Measurements from ENCODE around the gene C4B.

Gene C4B

GRCh38 chr6:32079566-32080290 lies 65.1 kb downstream of the C4B start:
- no peaks in the 10 kb centered on the region; the same call in 1 of the 2 replicates for H3K36me3 ChIP-seq
- H3K4me3 ChIP-seq: no peak overlapping the region
- no peaks in the 10 kb centered on the region for H3K4me1 ChIP-seq
- H3K9ac ChIP-seq: no peak overlapping the region
- TF ChIP-seq Cebpa-rat (IDR thresholded peaks at IDR 0.05): no peak
- no peak overlapping the region for H3K4me2 ChIP-seq
- H3K9me3 ChIP-seq: no peaks in the 10 kb centered on the region
- H3K27ac ChIP-seq: no peak overlapping the region
- H4K20me1 ChIP-seq: no peaks in the 10 kb centered on the region
- H3K27me3 ChIP-seq: no peaks in the 10 kb centered on the region

DNA sequence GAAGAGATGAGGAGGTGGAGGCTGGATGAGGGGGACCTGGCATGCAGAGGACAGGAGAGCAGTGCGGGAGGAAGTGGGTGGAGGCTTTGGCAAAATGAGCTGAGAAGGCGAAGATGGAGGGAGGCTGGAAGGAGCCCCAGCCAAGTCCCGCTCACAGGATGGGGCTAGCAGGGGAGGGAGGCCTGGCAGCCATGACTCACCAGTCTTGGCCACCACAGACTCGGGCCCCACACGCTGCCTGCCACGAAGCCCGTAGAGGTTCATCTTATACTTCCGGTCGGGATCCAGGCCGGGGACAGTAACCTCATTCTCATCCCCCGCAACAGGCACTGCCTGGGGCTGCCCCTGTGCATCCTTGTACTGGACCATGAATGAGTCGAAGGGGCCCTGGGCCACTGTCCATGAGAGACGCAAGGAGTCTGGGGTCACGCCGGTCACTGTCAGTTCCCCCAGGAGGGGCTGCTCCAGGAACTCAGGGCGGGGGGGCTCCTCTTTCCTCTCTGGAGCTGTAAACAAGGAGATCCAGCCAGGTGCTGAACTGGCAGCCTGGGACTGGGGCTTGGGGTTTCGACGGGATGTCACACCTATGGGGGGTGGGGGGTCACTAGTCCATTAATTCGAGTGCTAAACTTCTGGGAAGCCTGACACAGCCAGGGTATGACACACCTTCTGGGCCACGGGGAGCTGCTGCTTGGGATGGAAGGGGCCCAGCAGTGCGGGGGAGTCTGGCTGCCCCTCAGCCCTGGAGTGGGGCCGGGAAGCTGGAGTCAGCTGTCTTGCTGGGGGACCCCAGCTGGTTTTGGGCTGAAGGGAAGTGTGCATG lies 66.8 kb downstream of the C4B start:
- Histone ChIP-seq H3K36me3 (no peaks in the 10 kb centered on the region; the same call in 1 of the 2 replicates), H3K27me3 (no peaks in the 10 kb centered on the region), H3K4me1 (peaks cover under 1% of the 10 kb centered on the region; the same call in 1 of the 2 replicates), H3K9ac (no peak overlapping the region), H3K4me2 (no peak overlapping the region), H3K4me3 (no peak overlapping the region), H4K20me1 (no peaks in the 10 kb centered on the region), H3K27ac (no peak overlapping the region), H3K9me3 (no peaks in the 10 kb centered on the region)
- TF ChIP-seq Cebpa-rat (IDR thresholded peaks at IDR 0.05): no peak

- no peak overlapping the region for H3K9ac ChIP-seq
- H3K4me2 ChIP-seq: no peak overlapping the region
- no peaks in the 10 kb centered on the region for H3K9me3 ChIP-seq
- H4K20me1 ChIP-seq: no peaks in the 10 kb centered on the region
- H3K36me3 ChIP-seq: no peaks in the 10 kb centered on the region; the same call in 1 of the 2 replicates
- peaks cover 9% of the 10 kb centered on the region; the same call in 1 of the 2 replicates for H3K4me1 ChIP-seq
- no peak for TF ChIP-seq Cebpa-rat (IDR thresholded peaks at IDR 0.05)
- no peak overlapping the region for H3K4me3 ChIP-seq
- no peak overlapping the region for H3K27ac ChIP-seq
- H3K27me3 ChIP-seq: no peaks in the 10 kb centered on the region
Measured at GRCh38 chr6:32082478-32082877, 67.9 kb downstream of the C4B start.

DNA sequence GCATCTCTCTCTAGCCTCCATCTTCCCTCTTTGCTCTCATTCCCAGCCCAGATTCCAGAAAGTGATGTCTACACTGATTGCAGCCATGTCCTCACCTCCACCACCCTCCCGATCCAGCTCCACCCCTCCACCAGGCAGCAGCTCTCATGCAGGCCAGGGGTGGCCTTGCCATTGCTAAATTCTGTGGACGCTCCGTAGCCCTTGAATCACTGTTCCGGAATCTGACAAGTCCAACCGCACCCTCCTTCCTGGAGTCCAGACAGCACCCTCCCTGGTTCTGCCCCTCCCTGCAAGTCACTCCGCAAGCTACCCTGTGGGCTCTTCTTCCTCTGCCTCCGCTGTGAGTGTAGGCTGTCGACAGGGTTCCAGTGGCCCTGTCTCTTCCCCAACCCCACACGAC lies 68.3 kb downstream of the C4B start:
- Histone ChIP-seq H3K4me2 (no peak overlapping the region), H3K4me1 (peaks cover 9% of the 10 kb centered on the region; the same call in 1 of the 2 replicates), H3K36me3 (no peaks in the 10 kb centered on the region; the same call in 1 of the 2 replicates), H3K9ac (no peak overlapping the region), H4K20me1 (no peaks in the 10 kb centered on the region), H3K9me3 (no peaks in the 10 kb centered on the region), H3K4me3 (no peak overlapping the region), H3K27me3 (no peaks in the 10 kb centered on the region), H3K27ac (no peak overlapping the region)
- no peak for TF ChIP-seq Cebpa-rat (IDR thresholded peaks at IDR 0.05)

GRCh38 chr6:32083812-32084768 lies 69.5 kb downstream of the C4B start:
- TF ChIP-seq Cebpa-rat (IDR thresholded peaks at IDR 0.05): no peak
- Histone ChIP-seq H3K9me3 (no peaks in the 10 kb centered on the region), H3K9ac (no peak overlapping the region), H3K27me3 (no peaks in the 10 kb centered on the region), H3K36me3 (no peaks in the 10 kb centered on the region; the same call in 1 of the 2 replicates), H3K4me1 (peaks cover 9% of the 10 kb centered on the region; the same call in 1 of the 2 replicates), H3K4me2 (no peak overlapping the region), H4K20me1 (no peaks in the 10 kb centered on the region), H3K27ac (no peak overlapping the region), H3K4me3 (no peak overlapping the region)

- Histone ChIP-seq H3K4me2 (no peak overlapping the region), H4K20me1 (no peaks in the 10 kb centered on the region), H3K9ac (no peak overlapping the region), H3K36me3 (no peaks in the 10 kb centered on the region), H3K4me1 (peaks cover 9% of the 10 kb centered on the region; the same call in 1 of the 2 replicates), H3K4me3 (no peak overlapping the region), H3K9me3 (no peaks in the 10 kb centered on the region), H3K27ac (no peak overlapping the region), H3K27me3 (no peaks in the 10 kb centered on the region)
- no peak for TF ChIP-seq Cebpa-rat (IDR thresholded peaks at IDR 0.05)
Measured at GRCh38 chr6:32084780-32085179, 70.2 kb downstream of the C4B start.

All from BLaER1 (cell line).